HepG2 (cell line): Measurements from ENCODE around the gene AHR. TPM values are rescaled to one million over a fixed set of nuclear protein-coding genes. Genes with fewer than 3 reads are reported as not detected.
A peak's percentile ranks its signal among the peaks of the same experiment; 100 is the strongest.

ENCODE experiments used
- ATAC-seq: fragments of 200-7000 bp; cut with Tn5 transposase; 3 replicates; pipeline ENCODE4 v1.9.1; 2020; ENCODE audit warnings: mild to moderate bottlenecking, moderate library complexity
- BruUV-seq: library from RNA; stranded (reverse); fragments of 400-500 nt; replicated peaks from 2 replicates; lab custom pipeline; 2021; lab: Mats Ljungman, UMichigan
- CTCF ChIA-PET: fragments of 300-600 bp; formaldehyde crosslinking; extraction: SDS; loops from one replicate; lab custom pipeline; 2021; ENCODE audit warnings: low total read pairs, inconsistent platforms, low intra/inter-chr PET ratio; lab: Yijun Ruan, JAX
- POLR2A ChIA-PET: fragments of 350-600 bp; sonication (Branson Sonifier 250); formaldehyde crosslinking; loops from one replicate; lab custom pipeline; 2020; ENCODE audit warnings: antibody characterized with exemption, inconsistent platforms; lab: Yijun Ruan, JAX
- DNase-seq: peaks from one replicate; pipeline ENCODE4 v3.0.0-alpha.2; 2015; ENCODE audit warnings: low spot score
- FAIRE-seq: peaks from 3 replicates; lab custom pipeline; 2011; peaks lifted over from hg19 to GRCh38; lab: Jason Lieb, UNC
- H2AFZ ChIP-seq: one replicate; pipeline ENCODE4 v1.6.1; 2011; ENCODE audit warnings: low read length, inconsistent platforms
- H3K27ac ChIP-seq: fragments of 300-600 bp; 3 replicates; pipeline ENCODE4 v1.8.0; 2011; ENCODE audit warnings: mixed run types, mild to moderate bottlenecking, mixed read lengths, low read length, inconsistent platforms; ENCODE audit not compliant: insufficient read depth; ENCODE audit errors: extremely low read length
- H3K27me3 ChIP-seq, 2 experiments: fragments of 200-600 bp in 1 of 2; 2 replicates in 1 of 2; 3 replicates in 1 of 2; pipeline versions ENCODE4 v1.6.0 to v1.8.0; 2011; ENCODE audit warnings: low read length in 2 of 2, mild to moderate bottlenecking in 2 of 2, moderate library complexity in 2 of 2, inconsistent platforms in 1 of 2; ENCODE audit not compliant: insufficient read depth in 2 of 2, control insufficient read depth in 1 of 2
- H3K36me3 ChIP-seq, 2 experiments: fragments of 200-600 bp in 1 of 2; replicated peaks in 1 of 2; 2 replicates in 1 of 2; 3 replicates in 1 of 2; pipeline versions ENCODE4 v1.5.1 to v1.8.0; 2011; ENCODE audit warnings: low read length in 2 of 2, inconsistent platforms in 1 of 2; ENCODE audit not compliant: insufficient read depth in 2 of 2, control insufficient read depth in 1 of 2
- H3K4me1 ChIP-seq: 2 replicates; pipeline ENCODE4 v1.5.1; 2012; ENCODE audit warnings: low read length, inconsistent platforms; ENCODE audit not compliant: insufficient read depth
- H3K4me2 ChIP-seq: 2 replicates; pipeline ENCODE4 v1.6.0; 2011; ENCODE audit warnings: low read depth, low read length, inconsistent platforms
- H3K4me3 ChIP-seq, 3 experiments: fragments of 200-600 bp in 1 of 3; sonication (generic), shearing (Covaris generic) in 1 of 3; replicated peaks in 1 of 3; 2 replicates each; pipeline ENCODE4 v1.5.1; 2011 to 2016; ENCODE audit warnings: low read length in 3 of 3, inconsistent platforms in 2 of 3, low read depth in 2 of 3, mild to moderate bottlenecking in 2 of 3, control low read depth in 1 of 3, mixed read lengths in 1 of 3; ENCODE audit not compliant: insufficient read depth in 1 of 3
- H3K79me2 ChIP-seq: one replicate; pipeline ENCODE4 v1.6.1; 2011; ENCODE audit warnings: low read length, inconsistent platforms; ENCODE audit not compliant: insufficient read depth
- H3K9ac ChIP-seq: 2 replicates; pipeline ENCODE4 v1.6.0; 2011; ENCODE audit warnings: mild to moderate bottlenecking, low read depth, low read length, inconsistent platforms; ENCODE audit not compliant: insufficient read depth
- H3K9me3 ChIP-seq: 2 replicates; pipeline ENCODE4 v1.5.1; 2012; ENCODE audit warnings: mild to moderate bottlenecking, low read length
- H4K20me1 ChIP-seq: 2 replicates; pipeline ENCODE4 v1.6.0; 2011; ENCODE audit warnings: inconsistent platforms, mild to moderate bottlenecking, low read length, moderate library complexity; ENCODE audit not compliant: insufficient read depth
- CC2D1A ChIP-seq: sonication (generic); formaldehyde crosslinking; IDR thresholded peaks from 2 replicates; pipeline ENCODE4 v1.8.1; 2023; ENCODE audit warnings: mild to moderate bottlenecking, missing genetic modification reagents
- CCAR2 ChIP-seq: fragments of 200-400 bp; formaldehyde crosslinking; optimal IDR thresholded peaks from 2 replicates; pipeline ENCODE3; 2018; ENCODE audit warnings: low read depth, mild to moderate bottlenecking, low read length, moderate library complexity
- GMEB2 ChIP-seq: IDR thresholded peaks from 2 replicates; pipeline ENCODE4 v1.6.1; 2016; ENCODE audit warnings: missing biosample characterization, missing genetic modification reagents, low read depth
- HDAC1 ChIP-seq: sonication (generic); formaldehyde crosslinking; IDR thresholded peaks from 2 replicates; pipeline ENCODE4 v1.5.1; 2020; ENCODE audit warnings: mild to moderate bottlenecking, missing genetic modification reagents
- HOXA9 ChIP-seq: sonication (generic); formaldehyde crosslinking; IDR thresholded peaks from 2 replicates; pipeline ENCODE4 v1.8.1; 2022; ENCODE audit warnings: missing genetic modification reagents, mild to moderate bottlenecking, moderate library complexity, borderline replicate concordance
- KDM2A ChIP-seq: sonication (generic); formaldehyde crosslinking; IDR thresholded peaks from 2 replicates; pipeline ENCODE4 v1.4.0; 2020; ENCODE audit warnings: low read depth, missing genetic modification reagents, borderline replicate concordance
- LRRFIP1 ChIP-seq: sonication (generic); formaldehyde crosslinking; conservative IDR thresholded peaks from 2 replicates; pipeline ENCODE4 v1.4.0; 2020; ENCODE audit warnings: missing genetic modification reagents
- SKIL ChIP-seq: sonication (generic); formaldehyde crosslinking; IDR thresholded peaks from 2 replicates; pipeline ENCODE4 v1.8.0; 2022; ENCODE audit warnings: missing genetic modification reagents, mild to moderate bottlenecking, moderate library complexity, borderline replicate concordance
- ZNF296 ChIP-seq: sonication (generic); formaldehyde crosslinking; conservative IDR thresholded peaks from 2 replicates; pipeline ENCODE4 v1.5.0; 2020; ENCODE audit warnings: mild to moderate bottlenecking, missing genetic modification reagents
- ZNF451 ChIP-seq: sonication (generic); formaldehyde crosslinking; IDR thresholded peaks from 2 replicates; pipeline ENCODE4 v1.5.0; 2020; ENCODE audit warnings: mild to moderate bottlenecking, missing genetic modification reagents
- ZNF75D ChIP-seq: sonication (generic); formaldehyde crosslinking; IDR thresholded peaks from 2 replicates; pipeline ENCODE4 v1.8.1; 2023; ENCODE audit warnings: missing genetic modification reagents, mild to moderate bottlenecking, borderline replicate concordance
- ZNF780A ChIP-seq: sonication (generic); formaldehyde crosslinking; IDR thresholded peaks from 2 replicates; pipeline ENCODE4 v1.8.0; 2022; ENCODE audit warnings: mild to moderate bottlenecking, missing genetic modification reagents, moderate library complexity
- WGBS: methylation state at CpG from one replicate; pipeline ENCODE4 v1.1.6; 2017; ENCODE audit warnings: low lambda C conversion rate; 5-methylcytosine and 5-hydroxymethylcytosine counted together
- in situ Hi-C: cut with HindIII; loops from 2 replicates; pipeline ENCODE4 v1.10.0; 2017; ENCODE audit warnings: low pct_unique_long_range_greater_than_20kb; ENCODE audit not compliant: extremely low pct_ligation_motif_present
- intact Hi-C: fragments of 100-400 bp; cut with micrococcal nuclease; formaldehyde crosslinking; loops from one replicate; pipeline ENCODE4 v1.10.0; 2022; ENCODE audit not compliant: unreplicated experiment
- polyA plus RNA-seq, 8 experiments: library from polyadenylated mRNA; depleted of rRNA in 3 of 8; stranded (reverse) in 7 of 8; unstranded in 1 of 8; fragments of >200 nt; fragmentation: Illumina TruSeq in 4 of 8; extraction: Trizol in 4 of 8; gene quantifications; 2 replicates each; pipeline versions ENCODE4 v1.2.1 to v1.2.3, GENCODE V29; 2011 to 2016; ENCODE audit warnings: low read depth in 4 of 8, missing spikeins in 1 of 8, mixed read lengths in 1 of 8; ENCODE audit not compliant: insufficient read depth in 1 of 8
- total RNA-seq, 5 experiments: library from RNA; depleted of rRNA; stranded (reverse); fragments of >200 nt; fragmentation: Illumina TruSeq; extraction: Trizol; gene quantifications; 2 replicates each; pipeline ENCODE4 v1.2.3, GENCODE V29; 2016; ENCODE audit warnings: low read depth in 1 of 5

The AHR gene
- total and polyA plus RNA-seq, 2 of the 13 experiments (the other 11 are each of a cell fraction or from before 2014, with no cell fraction given) = 9.0 to 31.3 TPM

- TF ChIP-seq ZNF780A (CRISPR knock-in tag) = no peak
- no peak for TF ChIP-seq SKIL (CRISPR knock-in tag)
- TF ChIP-seq GMEB2 (CRISPR knock-in tag) = no peak
- no peak for TF ChIP-seq ZNF75D (CRISPR knock-in tag)
- TF ChIP-seq CC2D1A = no peak
Measured at GRCh38 chr7:17304926-17305325, 6.5 kb downstream of the AHR start (continued).

GRCh38 chr7:17305387-17306171 is 7.1 kb downstream of the AHR start:
- H3K27me3 ChIP-seq = no peaks in the 10 kb centered on the region
- H3K9ac ChIP-seq = no peak overlapping the region
- peak overlapping the region; percentile 24 for H3K4me2 ChIP-seq
- no peak overlapping the region for H3K27ac ChIP-seq
- no peaks in the 10 kb centered on the region; a peak in 2 of 5 replicates for H3K36me3 ChIP-seq
- WGBS = 90% methylated on average over 6 of the region's 6 CpGs
- CTCF ChIA-PET = no interaction called here
- intact Hi-C loops = loop anchor here (10.0 kb wide), 1 partner anchor 229 kb away; no protein-coding TSS in a partner anchor
- peaks cover 65% of the 10 kb centered on the region for H3K4me1 ChIP-seq
- no peak for DNase-seq
- POLR2A ChIA-PET = interaction anchor here (0.8 kb wide), 1 partner anchor 175 kb away, joined by 3 read pairs; no protein-coding TSS in a partner anchor
- peaks cover 96% of the 10 kb centered on the region for H3K79me2 ChIP-seq
- FAIRE-seq = no peak
- no peaks in the 10 kb centered on the region for H3K9me3 ChIP-seq
- no peak overlapping the region for H3K4me3 ChIP-seq
- H2AFZ ChIP-seq = no peak overlapping the region
- ATAC-seq = no peak
- BruUV-seq = no TSS peak
- peaks cover 87% of the 10 kb centered on the region for H4K20me1 ChIP-seq
- TF ChIP-seq ZNF296 (CRISPR knock-in tag) (no peak), HOXA9 (CRISPR knock-in tag) (no peak), LRRFIP1 (CRISPR knock-in tag) (no peak), ZNF451 (CRISPR knock-in tag) (no peak), KDM2A (CRISPR knock-in tag) (no peak), HDAC1 (no peak), CCAR2 (no peak)
- in situ Hi-C loops = no loop called here
